Activated naive CD4-positive, alpha-beta T cell treated with anti-CD3 and anti-CD28 coated beads for 36 hours (primary cell): ENCODE measurements around the gene DNAJB6. TPM values are rescaled to one million over a fixed set of nuclear protein-coding genes. Genes with fewer than 3 reads are reported as not detected.

Experiments
- CTCF ChIA-PET: fragments of 350-600 bp; sonication (Branson Sonifier 250); formaldehyde crosslinking; loops from one replicate; lab custom pipeline; 2021; ENCODE audit warnings: antibody characterized with exemption; lab: Charles Lee
- DNase-seq: peaks from one replicate; pipeline ENCODE4 v3.0.0-alpha.2; 2020
- H3K27ac Mint-ChIP-seq: one replicate; pipeline ENCODE4 v1.8.0; 2021; ENCODE audit warnings: mild to moderate bottlenecking, mixed read lengths
- H3K27me3 Mint-ChIP-seq: one replicate; pipeline ENCODE4 v1.8.0; 2021; ENCODE audit warnings: low read depth, mixed read lengths
- H3K36me3 Mint-ChIP-seq: one replicate; pipeline ENCODE4 v1.8.0; 2021; ENCODE audit warnings: low read depth, mixed read lengths
- H3K4me1 Mint-ChIP-seq: one replicate; pipeline ENCODE4 v1.8.0; 2021; ENCODE audit warnings: low read depth, mixed read lengths
- H3K4me3 Mint-ChIP-seq: one replicate; pipeline ENCODE4 v1.8.0; 2021; ENCODE audit warnings: mild to moderate bottlenecking, moderate library complexity, mixed read lengths
- H3K9me3 Mint-ChIP-seq: one replicate; pipeline ENCODE4 v1.8.0; 2021; ENCODE audit warnings: mixed read lengths
- intact Hi-C: fragments of 100-400 bp; cut with micrococcal nuclease; formaldehyde crosslinking; loops from one replicate; pipeline ENCODE4 v1.15.1; 2023
- total RNA-seq, 2 experiments: library from RNA; stranded (reverse); gene quantifications; one replicate each; pipeline ENCODE4 v1.2.3, GENCODE V29; 2021

DNAJB6 gene
- total RNA-seq, 2 experiments from 2014 or later, result 69.0 to 72.1 TPM

DNA sequence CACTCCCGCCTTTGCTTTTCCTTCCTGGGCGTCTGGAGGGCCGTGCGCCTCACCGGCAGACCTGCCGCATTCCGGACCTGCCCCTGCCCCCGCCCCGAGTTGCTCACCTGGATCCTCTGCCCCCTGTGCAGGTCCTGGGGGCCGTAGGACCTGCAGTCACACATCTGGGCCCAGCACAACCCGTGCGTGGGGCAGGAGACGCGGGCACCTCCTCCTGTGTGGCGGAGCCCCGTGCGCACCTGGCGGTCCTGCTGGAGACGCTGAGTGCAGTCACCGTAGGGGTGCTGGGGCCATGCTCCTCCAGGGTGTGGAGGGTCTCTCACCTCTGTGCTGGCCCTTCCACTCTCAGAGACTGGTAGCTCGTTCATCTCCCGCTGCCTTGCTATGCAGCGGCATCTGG lies 85.5 kb downstream of the DNAJB6 start:
- H3K36me3 Mint-ChIP-seq, result no peaks in the 10 kb centered on the region
- no peaks in the 10 kb centered on the region for H3K9me3 Mint-ChIP-seq
- no peak overlapping the region for H3K4me3 Mint-ChIP-seq
- no peaks in the 10 kb centered on the region for H3K27me3 Mint-ChIP-seq
- CTCF ChIA-PET, result no interaction called here
- H3K4me1 Mint-ChIP-seq, result no peaks in the 10 kb centered on the region
- intact Hi-C loops, result no loop called here
- no peak overlapping the region for H3K27ac Mint-ChIP-seq
- no peak for DNase-seq

DNA sequence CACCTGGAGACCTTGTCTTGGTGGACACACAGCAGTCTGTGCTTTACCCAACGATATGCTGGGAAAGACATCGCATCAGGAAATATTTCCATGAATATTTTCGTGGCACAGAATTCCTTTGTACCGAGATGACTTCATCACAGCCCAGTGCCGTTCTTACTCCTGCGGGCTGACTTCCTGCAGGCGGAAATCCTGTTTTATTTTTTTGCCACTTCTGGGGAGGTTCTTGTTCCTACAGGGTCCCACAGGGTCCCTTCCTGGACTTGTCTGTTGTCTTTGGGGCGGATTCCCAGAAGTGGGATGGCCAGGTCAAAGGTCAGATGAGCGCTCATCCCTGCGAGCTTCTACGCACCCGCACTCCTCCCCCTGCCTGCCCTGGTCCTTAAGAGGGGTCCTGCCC lies 86.5 kb downstream of the DNAJB6 start:
- DNase-seq, result no peak
- Mint-ChIP-seq H3K9me3 (no peaks in the 10 kb centered on the region), H3K4me1 (no peaks in the 10 kb centered on the region), H3K27me3 (no peaks in the 10 kb centered on the region), H3K36me3 (no peaks in the 10 kb centered on the region), H3K27ac (no peak overlapping the region), H3K4me3 (no peak overlapping the region)
- CTCF ChIA-PET, result no interaction called here
- intact Hi-C loops, result no loop called here

DNA sequence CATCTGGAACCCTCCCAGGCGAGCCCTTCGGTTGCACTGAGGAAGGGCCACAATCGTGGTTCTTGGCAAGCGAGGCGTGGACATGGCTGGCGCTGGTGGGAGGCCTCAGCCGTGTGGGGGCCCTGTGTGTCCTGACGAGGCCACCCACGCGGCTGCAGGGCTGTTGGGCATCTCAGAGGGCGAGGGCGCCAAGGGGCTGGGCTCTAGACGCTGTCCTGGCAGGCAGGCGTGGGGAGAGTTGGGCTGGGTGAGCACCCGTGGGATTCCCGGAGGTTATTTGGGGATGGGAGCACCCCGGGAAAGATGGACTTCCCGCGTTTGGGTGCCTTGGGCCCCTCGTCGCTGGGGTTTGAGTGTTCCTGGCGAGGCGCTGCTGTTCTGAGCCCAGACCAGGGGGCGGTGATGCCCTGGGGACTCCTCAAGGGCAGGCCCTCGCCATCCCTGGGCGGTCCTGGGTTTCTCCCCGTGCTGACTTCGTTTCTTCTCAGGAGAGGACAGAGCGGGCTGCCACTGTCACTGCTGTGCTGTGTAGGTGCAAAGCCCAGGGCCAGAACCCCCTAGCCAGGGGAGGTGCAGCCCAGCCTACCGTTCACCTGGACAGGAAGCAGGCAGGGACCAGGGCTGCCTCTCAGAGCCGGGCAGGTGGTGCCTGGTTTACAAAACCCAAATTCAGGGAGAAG lies 87.2 kb downstream of the DNAJB6 start:
- Mint-ChIP-seq H3K4me3 (no peak overlapping the region), H3K36me3 (no peaks in the 10 kb centered on the region), H3K27ac (no peak overlapping the region), H3K27me3 (no peaks in the 10 kb centered on the region), H3K4me1 (no peaks in the 10 kb centered on the region), H3K9me3 (no peaks in the 10 kb centered on the region)
- no peak for DNase-seq
- intact Hi-C loops, result no loop called here
- CTCF ChIA-PET, result no interaction called here

DNA sequence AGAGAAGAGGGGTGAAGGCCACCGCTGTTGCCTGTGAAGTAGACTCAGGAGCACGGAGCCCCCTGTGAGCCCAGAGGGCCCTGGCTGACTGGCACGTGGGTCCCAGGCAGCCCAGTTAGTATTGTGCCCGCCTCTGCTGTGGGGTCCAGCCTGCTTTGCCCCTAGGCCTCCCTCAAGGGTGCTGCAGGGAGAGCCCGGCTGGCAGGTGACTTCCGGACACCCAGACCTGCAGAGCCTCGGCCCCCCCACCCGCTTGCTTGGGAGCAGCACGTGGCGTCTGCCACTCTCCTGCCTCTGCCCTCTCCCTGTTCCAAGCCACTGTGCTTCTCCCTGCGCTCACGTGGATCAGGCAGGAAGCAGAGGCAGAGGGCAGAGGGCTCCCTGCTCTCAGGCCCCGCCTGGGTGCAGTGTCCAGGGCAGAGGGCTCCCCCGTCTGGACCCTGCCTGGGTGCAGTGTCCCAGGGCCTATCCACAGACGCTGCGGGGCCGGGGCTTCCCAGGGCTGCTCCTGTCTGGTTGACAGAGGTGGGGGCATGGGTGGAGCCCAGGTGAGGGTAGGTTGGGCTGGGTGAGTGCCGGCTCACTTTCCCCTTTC lies 88.4 kb downstream of the DNAJB6 start:
- Mint-ChIP-seq H3K4me1 (no peaks in the 10 kb centered on the region), H3K4me3 (no peak overlapping the region), H3K27me3 (no peaks in the 10 kb centered on the region), H3K9me3 (no peaks in the 10 kb centered on the region), H3K36me3 (no peaks in the 10 kb centered on the region), H3K27ac (no peak overlapping the region)
- intact Hi-C loops, result no loop called here
- CTCF ChIA-PET, result no interaction called here
- no peak for DNase-seq

DNA sequence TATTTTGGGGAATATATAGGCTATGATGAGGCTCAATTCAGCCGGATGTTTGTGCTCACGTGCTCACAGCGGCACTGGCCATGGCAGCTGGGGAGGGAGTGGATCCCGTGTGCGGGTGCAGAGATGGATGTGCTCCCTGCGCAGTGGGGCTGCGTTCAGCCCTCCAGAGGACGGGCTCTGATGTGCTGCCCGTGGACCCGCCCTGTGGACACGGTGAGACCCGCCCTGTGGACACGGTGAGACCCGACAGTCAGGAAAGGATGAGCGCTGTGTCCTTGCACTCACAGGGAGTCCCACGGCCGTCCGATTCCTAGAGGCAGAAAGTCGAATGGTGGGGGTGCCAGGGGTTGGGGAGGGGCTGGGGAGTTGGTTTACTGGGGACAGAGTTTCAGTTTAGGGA lies 89.0 kb downstream of the DNAJB6 start:
- Mint-ChIP-seq H3K4me3 (no peak overlapping the region), H3K9me3 (no peaks in the 10 kb centered on the region)
- DNase-seq, result no peak

DNA sequence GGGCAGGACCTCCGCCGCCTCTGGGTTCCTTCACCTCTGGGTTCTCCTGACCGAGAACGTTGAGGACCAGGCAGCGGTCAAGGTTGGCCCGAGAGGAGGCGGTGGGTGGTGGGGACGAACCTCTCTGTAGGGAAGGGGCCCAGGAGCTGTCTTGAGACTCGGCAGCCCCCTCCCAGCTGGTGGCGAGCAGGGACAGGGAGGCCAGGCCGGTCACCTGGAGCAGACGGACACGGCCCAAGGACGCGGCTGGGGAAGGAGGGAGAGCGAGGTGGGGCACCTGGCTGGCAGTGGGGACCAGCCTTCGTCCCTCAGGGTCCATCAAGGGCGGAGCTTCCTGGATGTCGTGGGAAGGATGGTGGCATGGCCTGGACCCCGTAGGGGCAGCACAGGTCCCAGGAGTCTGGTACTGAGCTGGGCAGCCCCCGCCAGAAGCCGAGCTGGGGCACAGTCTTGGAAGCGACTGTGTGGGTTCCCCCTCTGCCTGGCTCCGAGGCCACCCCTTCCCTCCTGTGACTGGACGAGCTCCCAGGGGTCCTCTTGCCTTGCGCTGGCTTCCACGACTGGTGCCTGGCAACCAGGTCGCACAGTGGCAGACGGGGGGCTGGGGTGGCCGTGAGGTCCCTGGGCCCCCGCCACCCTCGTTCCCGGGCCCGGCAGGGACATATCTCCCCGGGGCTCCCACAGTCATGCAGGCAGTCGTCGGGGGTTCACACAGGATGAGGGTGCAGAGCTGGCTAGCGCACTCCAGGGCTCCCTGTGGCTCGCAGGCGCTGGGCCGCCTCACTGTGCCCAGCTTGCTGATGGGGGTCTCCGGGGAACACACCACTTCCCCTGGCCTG lies 89.9 kb downstream of the DNAJB6 start:
- no peaks in the 10 kb centered on the region for H3K9me3 Mint-ChIP-seq
- no peak for DNase-seq
- CTCF ChIA-PET, result no interaction called here
- H3K27me3 Mint-ChIP-seq, result no peaks in the 10 kb centered on the region
- no peak overlapping the region for H3K4me3 Mint-ChIP-seq
- intact Hi-C loops, result no loop called here
- H3K27ac Mint-ChIP-seq, result no peak overlapping the region
- H3K36me3 Mint-ChIP-seq, result no peaks in the 10 kb centered on the region
- H3K4me1 Mint-ChIP-seq, result no peaks in the 10 kb centered on the region

More for the DNA sequence above, 89.0 kb downstream of the DNAJB6 start:
- Mint-ChIP-seq H3K4me1 (no peaks in the 10 kb centered on the region), H3K36me3 (no peaks in the 10 kb centered on the region), H3K27ac (no peak overlapping the region), H3K27me3 (no peaks in the 10 kb centered on the region)
- CTCF ChIA-PET, result no interaction called here
- intact Hi-C loops, result no loop called here

GRCh38 chr7:157427811-157428553 lies 91.2 kb downstream of the DNAJB6 start:
- Mint-ChIP-seq H3K27ac (no peak overlapping the region), H3K9me3 (no peaks in the 10 kb centered on the region), H3K27me3 (no peaks in the 10 kb centered on the region), H3K4me1 (peaks cover 7% of the 10 kb centered on the region), H3K36me3 (no peaks in the 10 kb centered on the region), H3K4me3 (no peak overlapping the region)
- CTCF ChIA-PET, result no interaction called here
- intact Hi-C loops, result no loop called here
- DNase-seq, result peak; percentile 2

DNA sequence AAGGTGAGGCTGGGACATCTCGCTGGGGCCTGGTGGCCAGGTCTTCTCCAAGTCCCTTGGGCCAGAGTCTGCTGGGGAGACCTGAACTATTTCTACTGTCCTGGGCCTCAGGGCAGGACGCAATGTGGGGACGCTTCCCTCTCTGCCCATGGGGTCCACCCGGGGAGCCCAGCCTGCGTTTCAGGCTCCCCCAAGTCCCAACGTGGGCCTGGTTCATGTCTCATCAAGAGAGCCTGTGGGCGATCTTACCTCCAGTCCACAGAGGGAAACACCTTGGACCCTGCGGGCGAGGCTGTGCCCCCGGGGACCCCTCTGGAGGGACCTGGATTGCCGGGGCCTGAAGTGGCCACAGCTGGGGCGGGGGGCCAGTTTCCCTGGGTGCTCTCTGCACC lies 91.7 kb downstream of the DNAJB6 start:
- Mint-ChIP-seq H3K9me3 (no peaks in the 10 kb centered on the region), H3K27ac (no peak overlapping the region), H3K4me3 (no peak overlapping the region), H3K27me3 (no peaks in the 10 kb centered on the region), H3K36me3 (no peaks in the 10 kb centered on the region), H3K4me1 (peaks cover 13% of the 10 kb centered on the region)
- DNase-seq, result no peak
- intact Hi-C loops, result no loop called here
- CTCF ChIA-PET, result interaction anchor here (0.7 kb wide), 1 partner anchor 184 kb away, joined by 3 read pairs; no protein-coding TSS in a partner anchor

DNA sequence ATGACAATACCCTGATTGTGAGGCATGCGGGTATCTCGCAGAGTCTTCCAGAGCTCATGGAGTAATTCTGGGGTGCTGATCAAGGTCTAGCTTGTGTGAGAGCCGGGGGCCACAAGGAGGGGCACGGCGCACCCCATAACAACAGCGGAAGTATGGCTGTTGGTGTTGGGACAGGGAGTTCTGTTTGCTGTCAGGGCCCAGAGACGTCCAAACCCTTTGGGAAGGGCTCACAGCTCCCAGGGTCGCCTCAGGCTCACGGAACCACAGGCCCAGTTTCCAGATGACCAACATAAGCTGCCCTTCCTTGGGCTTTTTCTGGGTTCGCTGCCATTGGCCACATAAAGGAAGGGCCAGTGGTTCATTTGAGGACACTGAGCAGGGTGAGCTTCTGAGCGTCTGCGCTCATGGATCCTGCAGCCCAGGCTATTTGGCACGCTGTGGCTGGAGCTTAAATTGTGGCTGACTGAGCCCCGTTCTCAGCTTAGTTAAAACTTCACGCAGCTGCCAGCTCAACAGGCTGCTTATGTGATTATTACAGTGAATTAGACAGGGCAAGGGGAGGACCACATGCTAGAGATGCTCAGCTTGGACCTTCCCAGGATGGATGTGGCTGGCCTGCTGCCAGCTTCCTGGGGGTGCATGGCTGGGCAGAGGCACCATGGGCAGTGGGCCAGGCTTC lies 92.3 kb downstream of the DNAJB6 start:
- intact Hi-C loops, result no loop called here
- Mint-ChIP-seq H3K36me3 (no peaks in the 10 kb centered on the region), H3K4me1 (peaks cover 14% of the 10 kb centered on the region), H3K9me3 (no peaks in the 10 kb centered on the region), H3K4me3 (no peak overlapping the region), H3K27me3 (no peaks in the 10 kb centered on the region), H3K27ac (no peak overlapping the region)
- CTCF ChIA-PET, result interaction anchor here (0.7 kb wide), 1 partner anchor 183 kb away, joined by 3 read pairs; no protein-coding TSS in a partner anchor
- DNase-seq, result no peak

DNA sequence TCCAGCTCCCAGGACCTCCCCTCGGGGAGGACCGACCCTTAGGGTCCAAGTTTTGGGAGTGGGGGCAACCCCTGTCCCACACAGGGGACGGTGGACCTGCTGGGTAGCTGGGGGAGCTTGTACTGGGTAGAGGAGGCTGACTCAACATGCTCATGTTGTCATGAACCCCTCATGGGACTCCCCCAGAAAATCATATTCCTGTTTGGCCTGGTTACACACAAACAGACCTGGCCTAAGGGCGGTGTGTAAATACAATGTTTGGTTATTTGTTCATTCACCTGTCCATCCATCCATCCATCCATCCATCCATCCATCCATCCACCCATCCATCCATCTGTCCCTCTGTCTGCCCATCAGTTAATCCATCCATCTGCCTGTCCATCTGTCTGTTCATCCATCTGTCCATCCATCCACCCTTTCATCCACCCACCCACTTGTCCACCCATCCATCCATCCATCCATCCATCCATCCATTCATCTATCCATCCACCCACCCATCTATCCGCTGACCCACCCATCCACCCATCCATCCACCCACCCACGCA lies 92.9 kb downstream of the DNAJB6 start:
- intact Hi-C loops, result loop anchor here (10.0 kb wide), 2 partner anchors 155 to 255 kb away; no protein-coding TSS in a partner anchor
- no peaks in the 10 kb centered on the region for H3K36me3 Mint-ChIP-seq
- no peaks in the 10 kb centered on the region for H3K9me3 Mint-ChIP-seq
- CTCF ChIA-PET, result no interaction called here
- no peak overlapping the region for H3K4me3 Mint-ChIP-seq
- peaks cover 14% of the 10 kb centered on the region for H3K4me1 Mint-ChIP-seq
- no peak overlapping the region for H3K27ac Mint-ChIP-seq
- no peak for DNase-seq
- H3K27me3 Mint-ChIP-seq, result no peaks in the 10 kb centered on the region

DNA sequence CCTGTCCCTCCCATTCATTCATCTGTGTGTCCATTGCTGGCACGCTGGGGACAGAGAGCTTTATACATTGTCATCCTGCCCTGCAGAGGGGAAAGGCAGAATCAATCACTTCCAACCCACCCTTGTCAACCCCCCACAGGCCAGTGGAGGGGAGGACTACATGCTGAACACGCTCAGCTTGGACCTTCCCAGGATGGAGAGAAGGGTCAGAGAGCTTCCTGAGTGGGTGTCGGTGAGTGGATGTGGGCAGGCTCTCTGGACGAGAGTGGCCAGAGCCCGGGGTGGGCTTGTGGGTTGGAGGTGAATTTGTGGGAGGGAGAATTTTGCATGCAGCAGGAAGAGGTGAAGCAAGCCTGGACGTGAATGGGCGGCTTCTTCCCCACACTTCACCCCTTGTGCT lies 93.9 kb downstream of the DNAJB6 start:
- Mint-ChIP-seq H3K36me3 (no peaks in the 10 kb centered on the region), H3K4me3 (no peak overlapping the region), H3K27me3 (no peaks in the 10 kb centered on the region), H3K9me3 (no peaks in the 10 kb centered on the region), H3K27ac (no peak overlapping the region), H3K4me1 (peaks cover 14% of the 10 kb centered on the region)
- CTCF ChIA-PET, result no interaction called here
- no peak for DNase-seq
- intact Hi-C loops, result loop anchor here (10.0 kb wide), 2 partner anchors 154 to 254 kb away; no protein-coding TSS in a partner anchor
